Measurements from ENCODE around the gene MYO1B. TPM values are rescaled to one million over a fixed set of nuclear protein-coding genes. Genes with fewer than 3 reads are reported as not detected.

MYO1B gene
- total and polyA plus RNA-seq, 2 of the 8 experiments (the other 6 are each of a cell fraction or from before 2014, with no cell fraction given) = 15.5 to 61.2 TPM

GRCh38 chr2:191451116-191451515 lies 205.9 kb downstream of the MYO1B start:
- H3K79me2 ChIP-seq (ENCODE audit: control insufficient read depth in 1 of 2, insufficient read depth in 2 of 2, low read length in 2 of 2) = no peaks in the 10 kb centered on the region
- no peaks in the 10 kb centered on the region for H3K27me3 ChIP-seq (replicated peaks in 1 of 4; ENCODE audit: control insufficient read depth in 3 of 4, extremely low read depth in 1 of 4, insufficient read depth in 3 of 4, low read length in 3 of 4)
- no peak overlapping the region for H3K4ac ChIP-seq (replicated peaks; ENCODE audit: insufficient read length, low read depth, low read length)
- H2BK120ac ChIP-seq (replicated peaks; ENCODE audit: low read depth, low read length) = no peak overlapping the region
- DNase-seq (ENCODE audit: low read depth in 1 of 2, low spot score in 2 of 2) (no peak), FAIRE-seq (no peak)
- no peak overlapping the region for H3K56ac ChIP-seq (replicated peaks; ENCODE audit: insufficient read length, low read depth, low read length)
- peaks cover 11 to 16% of the 10 kb centered on the region in 2 experiments for H3K9me3 ChIP-seq (ENCODE audit: insufficient read depth in 2 of 2, low read depth in 1 of 2, low read length in 1 of 2)
- ChIA-PET CTCF (ENCODE audit: partially characterized antibody) (no interaction called here), POLR2A (ENCODE audit: partially characterized antibody) (no interaction called here)
- H3K4me1 ChIP-seq (replicated peaks in 1 of 4; ENCODE audit: control insufficient read depth in 3 of 4, insufficient read depth in 4 of 4, low read length in 3 of 4) = no peaks in the 10 kb centered on the region
- no peak overlapping the region for H2AK5ac ChIP-seq (ENCODE audit: low read depth, low read length)
- no peak overlapping the region for H3K4me3 ChIP-seq (ENCODE audit: extremely low read depth in 1 of 4, insufficient read depth in 2 of 4, low read depth in 3 of 4, low read length in 4 of 4)
- no peak overlapping the region for H3K14ac ChIP-seq (ENCODE audit: insufficient read length)
- no peak overlapping the region for H3K4me2 ChIP-seq (ENCODE audit: insufficient read depth in 1 of 2, low read depth in 2 of 2, low read length in 2 of 2)
- H3K23me2 ChIP-seq (ENCODE audit: low read depth, low read length) = no peaks in the 10 kb centered on the region
- H4K20me1 ChIP-seq (replicated peaks in 1 of 2; ENCODE audit: control insufficient read depth in 1 of 2, insufficient read depth in 2 of 2, low read length in 2 of 2) = no peaks in the 10 kb centered on the region
- no peak overlapping the region for H2AFZ ChIP-seq (ENCODE audit: low read length)
- H4K8ac ChIP-seq (ENCODE audit: extremely low read depth, insufficient read depth, low read length) = no peak overlapping the region
- no peak overlapping the region for H3K18ac ChIP-seq (ENCODE audit: extremely low read depth, low read length)
- H4K5ac ChIP-seq (ENCODE audit: insufficient read length, low read depth, low read length) = no peak overlapping the region
- no peak overlapping the region for H2BK20ac ChIP-seq (ENCODE audit: low read length)
- no peak overlapping the region for H3K23ac ChIP-seq (ENCODE audit: insufficient read length)
- no peaks in the 10 kb centered on the region for H3K79me1 ChIP-seq (ENCODE audit: low read depth, low read length)
- H3K27ac ChIP-seq (ENCODE audit: low read depth, low read length) = no peak overlapping the region
- H3K36me3 ChIP-seq (ENCODE audit: control insufficient read depth in 2 of 4, insufficient read depth in 4 of 4, low read length in 3 of 4) = no peaks in the 10 kb centered on the region
- H2BK15ac ChIP-seq (ENCODE audit: low read length) = no peak overlapping the region
- TF ChIP-seq SP2 (IDR thresholded peaks at IDR 0.05; ENCODE audit: low read length) (no peak), SIRT6 (IDR thresholded peaks at IDR 0.05; ENCODE audit: low read length) (no peak), TAF7 (optimal IDR thresholded peaks at IDR 0.05; ENCODE audit: borderline replicate concordance, low read depth, low read length) (no peak), E2F6 (IDR thresholded peaks at IDR 0.05) (no peak), MAFK (IDR thresholded peaks at IDR 0.05; ENCODE audit: low read depth, low read length) (no peak), KDM4A (IDR thresholded peaks at IDR 0.05; ENCODE audit: low read depth, low read length, severe bottlenecking) (no peak), ATF3 (IDR thresholded peaks at IDR 0.05; ENCODE audit: insufficient read depth, low read depth, low read length) (no peak), TBP (IDR thresholded peaks at IDR 0.05; ENCODE audit: low read depth, low read length) (no peak)
- no peak overlapping the region for H2BK12ac ChIP-seq (ENCODE audit: low read depth, low read length)
- no peak overlapping the region for H4K91ac ChIP-seq (replicated peaks; ENCODE audit: insufficient read length, low read length)
- no peak overlapping the region for H2BK5ac ChIP-seq (ENCODE audit: low read depth, low read length)
- WGBS, 2 experiments (ENCODE audit: extremely low coverage in 1 of 2, insufficient coverage in 1 of 2, insufficient read length in 1 of 2, insufficient replicate concordance in 2 of 2, low coverage in 1 of 2, low lambda C conversion rate in 2 of 2, missing lambda C conversion rate in 1 of 2) = 92% methylated on average over 4 of the region's 5 CpGs; no CpG with 5 or more reads in 1 of the 2 experiments
- H3K9ac ChIP-seq (replicated peaks in 1 of 4; ENCODE audit: extremely low read depth in 1 of 4, low read depth in 3 of 4, low read length in 3 of 4) = no peak overlapping the region

All from H1 (cell line).